GM18867 (cell line): ENCODE data around the gene HDAC3.

ENCODE experiments used
- ATAC-seq: cut with Tn5 transposase; IDR thresholded peaks from one replicate; pipeline ENCODE4 v1.9.1; 2021; ENCODE audit warnings: mild to moderate bottlenecking, moderate library complexity; ENCODE audit not compliant: unreplicated experiment

Gene HDAC3

GRCh38 chr5:141605523-141606277 lies 30.9 kb downstream of the HDAC3 start:
- peak; percentile 97 for ATAC-seq

- ATAC-seq, result no peak
Observed at GRCh38 chr5:141603923-141604717, 32.5 kb downstream of the HDAC3 start.

DNA sequence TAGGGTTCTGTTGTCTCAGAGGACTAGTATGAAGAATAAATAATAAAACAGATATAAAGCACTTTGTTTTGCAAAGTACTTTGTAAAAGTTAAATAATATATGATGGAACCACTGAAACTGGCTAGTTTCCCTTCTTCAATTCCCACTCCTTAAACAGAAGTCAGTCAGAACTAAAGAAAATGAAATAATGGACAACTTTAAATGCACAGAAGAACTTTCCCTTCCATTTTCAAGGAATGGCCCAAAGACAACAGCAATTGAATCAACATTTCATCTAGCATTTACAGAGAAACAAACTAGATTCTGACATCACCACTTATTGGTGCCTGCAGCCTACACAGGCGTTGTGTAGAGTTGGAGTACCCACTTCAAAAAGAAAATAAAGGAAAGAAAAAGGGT lies 34.0 kb downstream of the HDAC3 start:
- ATAC-seq, result no peak

- no peak for ATAC-seq
Observed at GRCh38 chr5:141598391-141599345, 38.0 kb downstream of the HDAC3 start.

DNA sequence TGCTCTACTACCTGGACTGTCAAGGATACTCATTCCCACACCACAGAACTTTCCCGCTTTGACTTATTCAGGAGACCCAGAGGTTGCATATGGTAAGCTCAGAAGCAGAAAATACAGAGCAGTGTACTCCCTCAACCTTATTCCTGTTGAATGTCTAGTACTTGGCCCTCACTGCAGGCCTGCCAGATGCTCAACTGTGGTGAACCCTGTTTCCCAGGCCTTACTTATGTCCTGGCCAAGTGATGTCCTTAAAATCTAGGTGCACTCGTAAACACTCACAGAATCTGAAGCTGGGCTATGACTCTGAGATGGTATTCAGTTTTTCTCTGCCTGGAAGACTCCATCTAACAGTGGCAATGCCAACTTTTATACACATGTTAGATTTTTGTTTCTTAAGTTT lies 38.8 kb downstream of the HDAC3 start:
- no peak for ATAC-seq

DNA sequence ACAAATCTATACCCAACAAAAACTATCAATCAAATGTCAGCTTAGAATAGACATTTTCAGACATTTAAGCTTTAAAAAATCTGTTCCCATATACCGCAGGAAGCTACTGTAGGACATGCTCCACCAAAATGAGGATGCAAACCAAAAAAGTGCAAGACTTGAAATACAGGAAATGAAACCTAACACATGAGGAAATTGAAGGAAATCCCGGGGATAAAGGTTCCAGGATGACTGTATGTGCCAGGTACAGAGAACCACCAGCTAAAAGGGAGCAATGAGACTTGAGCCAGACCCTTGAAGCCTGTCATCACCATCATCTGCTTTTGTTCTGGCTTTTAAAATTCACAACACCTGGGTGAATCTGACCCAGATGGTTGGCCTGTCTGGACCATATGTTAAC lies 39.3 kb downstream of the HDAC3 start:
- no peak for ATAC-seq

- ATAC-seq, result no peak
Observed at GRCh38 chr5:141596867-141597266, 39.8 kb downstream of the HDAC3 start.

- no peak for ATAC-seq
Observed at GRCh38 chr5:141590127-141590526, 46.5 kb downstream of the HDAC3 start.

- ATAC-seq, result no peak
Observed at GRCh38 chr5:141586246-141586645, 50.4 kb downstream of the HDAC3 start.

DNA sequence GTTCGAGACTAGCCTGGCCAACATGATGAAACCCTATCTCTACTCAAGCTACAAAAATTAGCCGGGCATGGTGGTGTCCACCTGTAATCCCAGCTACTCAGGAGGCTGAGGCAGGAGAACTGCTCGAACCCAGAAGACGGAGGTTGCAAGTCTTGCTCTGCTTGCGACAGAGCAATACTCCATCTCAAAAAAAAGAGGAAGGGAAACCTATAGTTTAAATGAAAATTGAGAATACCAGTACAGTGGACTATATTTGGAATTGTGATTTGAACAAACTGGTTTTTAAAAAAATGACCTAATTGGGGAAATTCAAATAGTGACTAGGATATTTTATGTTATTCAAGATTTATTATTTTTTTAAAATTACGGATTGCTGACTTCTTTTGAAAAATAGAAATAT lies 51.1 kb downstream of the HDAC3 start:
- ATAC-seq, result no peak

GRCh38 chr5:141574122-141574510 lies 62.5 kb downstream of the HDAC3 start:
- no peak for ATAC-seq

DNA sequence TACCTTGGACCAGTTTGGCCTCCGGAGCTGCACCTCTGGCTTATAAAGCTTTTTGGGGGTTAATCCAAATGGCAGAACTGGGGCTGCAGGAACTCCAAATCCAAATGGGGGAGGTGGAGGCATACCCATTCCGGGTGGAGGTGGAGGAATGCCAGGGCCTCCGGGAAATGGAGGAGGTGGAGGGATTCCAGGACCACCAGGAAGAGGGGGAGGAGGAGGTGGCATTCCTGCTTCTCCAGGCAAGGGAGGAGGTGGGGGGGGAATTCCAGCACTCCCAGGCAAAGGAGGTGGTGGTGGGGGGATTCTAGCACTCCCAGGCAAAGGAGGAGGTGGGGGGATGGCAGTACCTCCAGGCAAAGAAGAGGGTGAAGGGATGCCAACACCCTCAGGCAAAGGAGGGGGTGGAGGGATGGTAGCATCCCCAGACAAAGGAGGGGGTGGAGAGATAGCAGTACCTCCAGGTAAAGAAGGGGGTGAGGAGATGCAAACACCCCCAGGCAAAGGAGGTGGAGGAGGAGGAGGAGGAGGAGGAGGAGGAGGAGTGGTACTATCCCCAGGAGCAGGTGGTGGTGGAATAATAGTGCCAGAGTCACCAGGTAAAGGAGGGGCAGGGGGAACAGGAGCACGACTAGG lies 63.0 kb downstream of the HDAC3 start:
- ATAC-seq, result no peak
